Measurements from ENCODE around the gene NEMF. TPM values are rescaled to one million over a fixed set of nuclear protein-coding genes. Genes with fewer than 3 reads are reported as not detected.
"Not testable (repeated sequence)": the region's sequence is repeated elsewhere in the genome, so short reads cannot be mapped to it uniquely, and the experiment has no call there.

NEMF gene, protein sequence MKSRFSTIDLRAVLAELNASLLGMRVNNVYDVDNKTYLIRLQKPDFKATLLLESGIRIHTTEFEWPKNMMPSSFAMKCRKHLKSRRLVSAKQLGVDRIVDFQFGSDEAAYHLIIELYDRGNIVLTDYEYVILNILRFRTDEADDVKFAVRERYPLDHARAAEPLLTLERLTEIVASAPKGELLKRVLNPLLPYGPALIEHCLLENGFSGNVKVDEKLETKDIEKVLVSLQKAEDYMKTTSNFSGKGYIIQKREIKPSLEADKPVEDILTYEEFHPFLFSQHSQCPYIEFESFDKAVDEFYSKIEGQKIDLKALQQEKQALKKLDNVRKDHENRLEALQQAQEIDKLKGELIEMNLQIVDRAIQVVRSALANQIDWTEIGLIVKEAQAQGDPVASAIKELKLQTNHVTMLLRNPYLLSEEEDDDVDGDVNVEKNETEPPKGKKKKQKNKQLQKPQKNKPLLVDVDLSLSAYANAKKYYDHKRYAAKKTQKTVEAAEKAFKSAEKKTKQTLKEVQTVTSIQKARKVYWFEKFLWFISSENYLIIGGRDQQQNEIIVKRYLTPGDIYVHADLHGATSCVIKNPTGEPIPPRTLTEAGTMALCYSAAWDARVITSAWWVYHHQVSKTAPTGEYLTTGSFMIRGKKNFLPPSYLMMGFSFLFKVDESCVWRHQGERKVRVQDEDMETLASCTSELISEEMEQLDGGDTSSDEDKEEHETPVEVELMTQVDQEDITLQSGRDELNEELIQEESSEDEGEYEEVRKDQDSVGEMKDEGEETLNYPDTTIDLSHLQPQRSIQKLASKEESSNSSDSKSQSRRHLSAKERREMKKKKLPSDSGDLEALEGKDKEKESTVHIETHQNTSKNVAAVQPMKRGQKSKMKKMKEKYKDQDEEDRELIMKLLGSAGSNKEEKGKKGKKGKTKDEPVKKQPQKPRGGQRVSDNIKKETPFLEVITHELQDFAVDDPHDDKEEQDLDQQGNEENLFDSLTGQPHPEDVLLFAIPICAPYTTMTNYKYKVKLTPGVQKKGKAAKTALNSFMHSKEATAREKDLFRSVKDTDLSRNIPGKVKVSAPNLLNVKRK
- 58.2 and 72.9 TPM in 2 replicates for total RNA-seq
- 21.3 TPM for polyA plus RNA-seq (2012)

DNA sequence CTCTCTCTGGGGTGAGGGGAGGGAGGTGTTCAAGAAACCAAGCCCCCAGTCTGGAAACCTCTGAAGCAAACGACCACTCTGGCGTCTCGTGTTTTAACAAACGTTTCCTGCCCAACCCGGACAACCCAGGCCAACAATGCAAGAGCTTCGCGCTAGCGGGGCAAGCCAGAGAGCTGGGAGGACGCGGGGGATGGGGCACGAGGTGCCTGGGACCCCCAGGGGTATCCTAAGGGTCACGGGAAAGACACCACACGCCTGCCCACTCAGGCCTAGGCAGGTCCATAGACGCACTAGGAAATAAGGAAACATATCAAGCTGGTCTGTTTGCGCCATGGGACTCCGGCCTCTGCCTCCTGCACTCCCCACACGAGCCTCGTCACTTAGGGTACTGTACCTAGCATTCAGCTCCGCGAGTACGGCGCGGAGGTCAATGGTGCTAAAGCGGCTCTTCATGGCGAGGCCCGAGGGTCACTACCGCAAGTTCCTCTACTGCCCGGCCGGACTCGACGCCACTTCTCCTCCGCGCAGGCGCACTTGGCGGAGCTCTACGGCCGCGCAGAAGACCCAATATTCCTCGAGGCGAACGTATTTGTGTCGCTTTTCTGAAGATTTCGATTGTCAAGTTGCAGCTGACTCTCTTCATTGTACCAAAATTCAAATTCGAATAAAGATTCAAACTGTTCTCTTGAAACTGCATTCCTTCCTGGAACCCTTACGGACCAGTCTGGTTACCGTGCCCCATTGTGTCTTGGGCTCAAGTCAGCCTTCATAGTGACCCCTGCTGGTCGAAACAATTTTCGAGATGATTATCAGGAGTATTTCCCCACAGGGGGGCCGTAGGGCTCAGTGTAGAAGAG lies at the start of gene NEMF:
Gene NEMF, minus strand, starts transcription at position 488 of the 857 bp plus-strand sequence. Its CDS starts 35 bp downstream, at position 453.
- DNase-seq (ENCODE audit: low read depth) = peak; percentile 96

DNA sequence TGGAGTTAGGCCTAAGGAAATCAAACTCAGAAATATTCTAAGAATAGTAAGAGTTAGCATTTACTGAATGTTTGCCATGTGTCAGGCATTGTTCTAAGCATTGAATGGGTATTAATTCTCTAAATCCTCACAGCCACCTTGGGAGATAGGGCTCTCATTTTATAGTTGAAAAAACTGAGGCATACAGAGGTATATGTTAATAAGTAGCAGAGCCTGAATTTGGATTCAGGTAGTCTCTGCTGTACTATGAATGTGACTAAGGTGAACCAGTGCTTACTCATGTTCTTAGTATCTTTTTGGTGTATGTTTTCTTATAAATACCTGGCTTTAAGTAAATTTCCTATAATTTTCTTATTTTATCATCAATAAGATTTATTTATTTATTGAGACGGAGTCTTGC lies 48.4 kb upstream of the NEMF start:
- DNase-seq (ENCODE audit: low read depth) = no peak

DNA sequence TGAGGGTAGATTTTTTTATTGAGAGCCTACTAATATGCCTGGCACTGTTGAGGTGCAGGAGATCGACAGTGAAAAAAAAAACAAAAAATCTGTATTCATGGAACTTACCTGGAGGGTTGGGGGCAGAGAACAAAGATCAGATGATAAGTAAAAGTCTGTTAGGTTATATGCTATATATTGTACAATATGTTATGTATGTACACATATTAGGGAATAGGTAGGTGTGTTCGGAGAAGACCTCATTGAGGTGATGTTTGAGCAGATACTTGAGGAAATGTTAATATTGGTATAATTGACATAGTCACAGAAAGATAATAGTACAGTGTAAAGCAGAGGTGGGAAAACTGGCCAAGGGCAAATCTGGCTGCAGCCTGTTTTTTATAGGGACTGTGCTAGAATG lies 45.9 kb upstream of the NEMF start:
- no peak for DNase-seq (ENCODE audit: low read depth)

DNA sequence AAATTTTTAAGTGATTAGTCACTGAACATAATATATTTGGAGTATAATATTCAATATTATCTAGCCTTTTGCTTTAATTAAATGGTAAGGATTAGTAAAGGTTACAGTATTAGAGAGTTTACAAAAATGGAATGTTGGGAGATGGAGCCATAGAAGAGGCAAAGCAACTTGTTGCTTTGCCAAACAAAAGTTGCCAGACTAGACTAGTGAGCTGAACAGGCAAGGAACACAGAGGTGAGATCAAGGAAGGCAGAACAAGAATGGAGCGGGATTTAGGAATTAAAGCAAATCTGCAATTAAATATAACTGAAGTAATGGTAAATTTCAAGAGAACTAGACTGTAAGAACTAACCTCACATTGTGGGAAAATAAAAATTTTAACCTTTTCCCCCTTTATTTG lies 45.4 kb upstream of the NEMF start:
- DNase-seq (ENCODE audit: low read depth) = no peak

DNA sequence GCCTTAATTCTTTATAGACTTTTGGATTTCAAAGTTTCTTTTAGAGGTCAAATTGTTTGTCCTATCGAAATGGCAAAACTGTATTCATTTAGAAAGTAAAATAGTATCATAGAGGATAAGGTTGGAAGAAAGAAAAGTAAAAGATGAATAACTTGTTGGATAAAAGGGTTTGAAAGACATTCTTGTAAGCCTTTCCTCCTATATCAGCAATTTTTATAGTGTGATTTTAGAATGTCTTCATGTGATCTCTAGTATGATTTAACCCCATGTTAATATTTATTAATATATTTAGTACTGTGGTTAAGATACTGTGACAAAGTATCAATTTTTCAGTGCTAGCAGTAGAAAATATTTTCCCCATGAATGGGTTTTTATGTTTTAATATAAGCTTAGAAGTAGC lies 44.8 kb upstream of the NEMF start:
- no peak for DNase-seq (ENCODE audit: low read depth)

DNA sequence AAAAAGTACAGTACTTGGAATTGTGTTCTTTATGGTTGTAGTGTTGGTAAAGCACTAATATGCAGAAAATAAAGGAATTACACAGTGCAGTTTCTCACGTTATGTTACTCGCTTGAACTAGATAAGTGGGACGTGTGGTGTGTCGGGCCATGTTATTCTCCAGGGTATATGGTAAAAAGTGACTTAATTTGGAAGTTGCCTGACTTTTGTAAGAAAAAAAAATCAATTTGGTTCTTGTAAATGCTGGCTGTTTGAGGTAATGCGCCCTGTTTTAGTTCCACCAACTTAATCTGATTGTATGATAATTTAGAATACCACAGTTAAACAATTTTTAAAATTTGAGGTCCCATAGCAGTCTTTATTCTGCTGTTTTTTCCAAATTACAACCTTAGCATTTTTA lies 44.4 kb upstream of the NEMF start:
- DNase-seq (ENCODE audit: low read depth) = no peak

DNA sequence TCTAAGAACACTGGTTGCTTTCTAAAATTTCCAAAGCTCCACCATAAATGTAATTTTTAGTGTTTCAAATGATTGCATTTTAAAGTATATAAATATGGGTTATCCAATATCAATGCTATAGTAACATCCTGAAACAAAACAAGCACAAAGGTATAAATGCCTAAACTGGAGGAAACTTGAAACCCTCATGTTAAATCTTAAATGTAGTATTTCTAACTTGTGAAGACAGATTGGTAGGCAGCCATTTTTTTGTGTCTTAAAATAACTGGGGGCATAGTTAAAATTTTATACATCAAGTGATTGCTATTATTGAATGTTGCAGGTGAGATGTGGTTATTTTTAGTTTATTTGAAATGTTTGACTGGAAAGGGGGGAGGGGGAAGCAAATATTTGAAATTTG lies 43.7 kb upstream of the NEMF start:
- not testable (repeated sequence) for DNase-seq (ENCODE audit: low read depth)

DNA sequence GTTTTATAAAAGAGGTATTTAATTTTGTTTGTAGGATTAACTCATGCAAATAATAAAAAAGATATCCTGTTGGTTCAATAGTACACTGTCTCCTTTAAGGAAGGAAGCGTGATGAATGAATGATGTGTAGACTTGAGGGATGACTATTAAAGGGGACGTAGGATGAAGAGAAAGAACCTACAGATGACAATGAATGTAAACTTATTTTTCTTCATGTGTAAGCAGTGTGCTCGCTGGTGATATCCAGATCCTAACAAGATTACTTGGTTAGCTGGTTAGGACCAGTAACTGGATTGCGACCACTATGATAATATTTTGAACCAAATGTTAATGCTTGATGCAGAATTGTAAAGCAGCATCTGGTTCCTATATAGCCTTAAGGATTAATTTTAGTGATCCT lies 42.9 kb upstream of the NEMF start:
- DNase-seq (ENCODE audit: low read depth) = no peak

DNA sequence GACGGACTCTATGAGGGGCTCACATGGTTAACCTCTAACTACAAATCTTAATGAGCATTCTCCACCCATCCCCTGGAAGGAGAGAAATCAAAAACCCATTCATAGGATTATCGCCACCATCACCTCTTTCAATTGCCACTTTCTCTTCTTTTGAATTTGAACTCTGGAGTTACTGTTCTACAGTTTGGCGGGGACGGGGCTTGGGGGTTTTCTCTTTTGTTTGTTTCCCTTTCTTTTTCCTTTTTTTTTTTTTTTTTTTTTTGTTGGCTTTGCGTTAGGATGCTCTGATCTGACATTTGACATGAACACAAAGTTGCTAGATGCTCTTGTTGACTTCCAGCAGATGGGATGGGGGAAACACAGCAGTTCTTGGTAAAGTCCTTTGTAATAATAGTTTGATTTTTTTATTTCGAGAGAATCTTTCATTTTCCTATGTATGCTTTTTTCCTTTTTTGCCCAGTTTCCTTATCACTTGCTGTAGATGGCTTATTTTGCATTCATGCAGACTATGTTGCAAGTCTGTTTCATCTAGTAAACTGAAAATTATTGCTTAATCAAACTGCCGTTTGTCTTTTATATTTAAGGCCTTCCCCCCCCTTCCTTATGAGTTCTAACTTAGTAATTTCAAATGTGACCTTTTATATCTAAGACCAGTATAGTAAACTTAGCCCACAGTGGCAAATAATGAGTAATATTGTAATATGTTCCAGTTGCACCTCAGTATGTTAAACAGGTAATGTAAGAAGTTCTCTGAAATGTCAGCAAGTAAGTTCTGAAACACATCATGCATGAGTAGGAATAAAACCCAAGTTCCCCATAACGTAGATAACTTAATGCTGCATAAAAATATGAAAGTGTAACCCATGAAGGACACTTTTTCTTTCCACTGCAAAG lies 41.9 kb upstream of the NEMF start:
- DNase-seq (ENCODE audit: low read depth) = not testable (repeated sequence)

DNA sequence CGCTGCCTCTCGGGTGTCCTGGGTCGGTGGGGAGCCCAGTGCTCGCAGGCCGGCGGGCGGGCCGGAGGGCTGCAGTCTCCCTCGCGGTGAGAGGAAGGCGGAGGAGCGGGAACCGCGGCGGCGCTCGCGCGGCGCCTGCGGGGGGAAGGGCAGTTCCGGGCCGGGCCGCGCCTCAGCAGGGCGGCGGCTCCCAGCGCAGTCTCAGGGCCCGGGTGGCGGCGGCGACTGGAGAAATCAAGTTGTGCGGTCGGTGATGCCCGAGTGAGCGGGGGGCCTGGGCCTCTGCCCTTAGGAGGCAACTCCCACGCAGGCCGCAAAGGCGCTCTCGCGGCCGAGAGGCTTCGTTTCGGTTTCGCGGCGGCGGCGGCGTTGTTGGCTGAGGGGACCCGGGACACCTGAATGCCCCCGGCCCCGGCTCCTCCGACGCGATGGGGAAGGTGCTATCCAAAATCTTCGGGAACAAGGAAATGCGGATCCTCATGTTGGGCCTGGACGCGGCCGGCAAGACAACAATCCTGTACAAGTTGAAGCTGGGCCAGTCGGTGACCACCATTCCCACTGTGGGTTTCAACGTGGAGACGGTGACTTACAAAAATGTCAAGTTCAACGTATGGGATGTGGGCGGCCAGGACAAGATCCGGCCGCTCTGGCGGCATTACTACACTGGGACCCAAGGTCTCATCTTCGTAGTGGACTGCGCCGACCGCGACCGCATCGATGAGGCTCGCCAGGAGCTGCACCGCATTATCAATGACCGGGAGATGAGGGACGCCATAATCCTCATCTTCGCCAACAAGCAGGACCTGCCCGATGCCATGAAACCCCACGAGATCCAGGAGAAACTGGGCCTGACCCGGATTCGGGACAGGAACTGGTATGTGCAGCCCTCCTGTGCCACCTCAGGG lies 41.0 kb upstream of the NEMF start:
- DNase-seq (ENCODE audit: low read depth) = peak; percentile 64

DNA sequence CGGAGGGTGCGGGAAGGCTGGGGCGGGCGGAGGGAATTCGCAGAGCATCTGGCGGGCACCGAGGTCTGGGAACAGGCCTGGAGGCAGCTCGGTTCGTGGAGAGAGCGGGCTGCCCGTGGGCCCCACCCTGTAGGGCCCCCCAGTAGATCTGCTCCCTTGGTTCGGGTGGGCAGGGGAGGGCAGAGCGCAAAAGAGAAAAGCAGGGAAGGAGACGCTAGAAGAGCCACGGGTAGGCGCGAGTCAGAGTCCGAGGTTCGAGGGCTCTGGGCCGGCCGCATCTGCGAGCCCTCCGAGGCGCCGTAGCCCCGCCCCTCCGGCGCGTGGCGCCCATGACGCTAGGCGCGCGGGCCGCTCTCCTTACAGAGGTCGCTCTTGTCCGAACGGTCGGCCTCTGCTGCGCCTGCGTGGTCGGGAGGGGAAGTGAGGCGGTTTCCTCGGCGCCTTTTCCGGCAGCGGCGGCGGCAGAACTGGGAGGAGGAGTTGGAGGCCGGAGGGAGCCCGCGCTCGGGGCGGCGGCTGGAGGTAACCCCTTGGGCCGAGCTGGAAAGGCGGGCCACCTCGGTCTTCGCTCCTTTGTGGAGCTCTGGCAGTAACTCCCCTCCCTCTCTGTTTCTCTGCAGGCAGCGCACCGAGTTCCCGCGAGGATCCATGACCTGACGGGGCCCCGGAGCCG lies 40.2 kb upstream of the NEMF start, which contains the start of gene ARF6:
Gene ARF6, plus strand, starts transcription at position 447 of the 673 bp plus-strand sequence. CDS start 655 bp downstream, outside the sequence.
- DNase-seq (ENCODE audit: low read depth) = peak; percentile 99

DNA sequence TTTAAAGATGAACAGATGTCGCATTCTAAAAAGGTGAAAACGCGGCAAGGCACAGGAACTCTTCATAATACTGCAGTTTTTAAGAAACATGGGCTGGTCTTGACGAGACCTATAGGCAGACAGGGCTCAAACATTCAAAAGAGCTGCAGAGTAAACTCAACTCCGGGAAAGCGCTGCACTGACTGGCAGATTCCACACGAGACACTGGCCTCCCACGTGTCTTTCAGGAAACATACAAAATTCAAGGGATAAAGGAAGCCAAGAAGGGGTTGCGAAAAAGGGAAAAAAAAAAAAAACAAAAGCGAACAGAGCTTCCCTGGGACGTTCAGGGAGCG lies 39.7 kb upstream of the NEMF start:
- peak; percentile 79 for DNase-seq (ENCODE audit: low read depth)

DNA sequence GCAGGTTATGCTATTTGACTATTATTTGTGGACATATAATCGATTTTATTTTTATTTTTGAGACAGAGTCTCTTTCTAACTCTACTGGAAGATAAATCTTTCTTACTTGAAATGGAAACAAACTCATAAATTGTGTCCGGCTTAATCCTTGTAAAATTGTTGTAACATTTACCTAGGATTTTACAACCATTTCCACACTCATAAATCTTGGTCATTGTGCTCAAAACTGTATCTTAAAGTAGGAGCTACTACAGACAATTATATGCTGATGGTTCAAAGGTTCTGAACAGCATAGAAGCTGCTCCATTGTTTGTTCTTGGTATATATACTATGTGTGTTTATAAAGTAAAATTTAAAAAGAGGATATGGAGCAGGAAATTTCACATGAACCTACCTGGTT lies 35.7 kb upstream of the NEMF start:
- no peak for DNase-seq (ENCODE audit: low read depth)

DNA sequence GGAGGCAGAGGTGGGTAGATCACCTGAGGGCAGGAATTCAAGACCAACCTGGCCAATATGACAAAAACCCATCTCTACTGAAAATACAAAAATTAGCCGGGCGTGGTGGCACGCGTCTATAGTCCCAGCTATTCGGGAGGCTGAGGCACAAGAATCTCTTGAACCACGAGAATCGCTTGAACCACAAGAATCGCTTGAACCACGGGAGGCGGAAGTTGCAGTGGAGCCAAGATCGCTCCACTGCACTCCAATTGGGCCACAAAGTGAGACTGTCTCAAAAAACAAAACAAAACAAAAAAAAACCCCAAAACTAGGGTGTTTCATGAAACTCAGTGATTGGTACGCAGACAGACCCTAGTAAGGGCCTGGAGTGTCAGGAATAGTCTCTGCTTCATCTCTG lies 33.9 kb upstream of the NEMF start:
- DNase-seq (ENCODE audit: low read depth) = no peak

DNA sequence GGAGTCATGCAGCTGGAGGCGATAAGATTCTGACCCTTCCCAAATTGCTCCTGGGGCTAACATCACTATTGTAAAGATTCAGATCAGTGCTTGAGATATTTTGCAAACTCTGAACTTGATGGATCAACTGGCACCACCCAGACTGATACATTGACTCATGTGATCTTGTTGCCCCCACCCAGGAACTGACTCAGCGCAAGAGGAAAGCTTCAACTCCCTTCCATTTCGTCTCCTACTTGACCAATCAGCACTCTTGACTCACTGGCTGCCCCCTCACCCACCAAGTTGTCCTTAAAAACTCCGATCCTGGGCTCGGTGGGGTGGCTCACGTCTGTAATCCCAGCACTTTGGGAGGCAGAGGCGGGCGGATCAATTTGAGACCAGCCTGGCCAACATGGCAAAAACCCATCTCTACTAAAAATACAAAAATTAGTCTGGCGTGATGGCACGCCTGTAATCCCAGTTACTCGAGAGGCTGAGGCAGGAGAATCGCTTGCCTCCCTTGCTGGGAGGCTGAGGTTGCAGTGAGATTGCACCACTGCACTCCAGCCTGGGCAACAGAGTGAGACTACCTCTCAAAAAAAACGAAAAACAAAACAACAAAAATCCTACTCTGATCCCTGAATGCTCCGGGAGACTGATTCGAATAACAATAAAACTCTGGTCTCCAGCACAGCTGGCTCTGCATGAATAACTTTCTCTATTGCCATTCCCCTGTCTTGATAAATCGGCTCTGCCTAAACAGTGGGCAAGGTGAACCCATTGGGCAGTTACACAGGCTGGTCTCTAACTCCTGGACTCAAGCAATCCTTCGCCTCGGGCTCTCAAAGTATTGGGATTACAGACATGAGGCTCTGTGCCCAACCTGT lies 30.5 kb upstream of the NEMF start:
- DNase-seq (ENCODE audit: low read depth) = no peak

DNA sequence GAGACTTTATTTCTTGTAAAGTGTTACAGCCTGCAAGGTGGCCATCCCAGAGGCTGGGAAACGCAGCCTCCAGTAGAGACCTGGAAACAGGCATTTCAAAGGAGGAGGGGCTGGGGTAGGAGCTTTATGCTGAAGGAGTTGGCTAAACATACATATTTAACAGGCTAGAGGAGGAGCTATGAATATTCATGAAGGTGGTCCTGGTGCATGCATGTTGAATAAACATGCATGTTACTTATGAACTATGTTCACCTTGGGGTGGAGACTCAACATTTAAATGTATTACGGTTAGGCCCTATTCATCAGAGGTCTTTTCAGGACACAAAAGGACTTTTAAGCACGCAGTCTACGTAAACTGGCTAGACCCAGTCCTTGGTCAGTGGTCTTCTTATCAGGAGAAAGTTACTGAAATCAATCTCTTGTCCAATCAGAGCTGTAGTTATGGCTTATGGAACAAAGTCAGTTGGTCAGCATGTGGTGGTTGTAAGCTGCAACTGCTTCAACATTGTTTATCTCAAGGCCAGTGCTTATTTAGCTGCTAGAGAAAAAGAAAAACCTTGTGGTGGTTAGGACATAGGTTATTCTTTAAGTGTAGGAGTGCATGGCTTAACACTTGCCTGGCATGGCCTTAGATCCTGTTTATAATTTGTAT lies 28.9 kb upstream of the NEMF start:
- DNase-seq (ENCODE audit: low read depth) = no peak
